ENCODE results near the gene MLST8.

The MLST8 gene

GRCh38 chr16:2205104-2205966 lies at the start of gene MLST8:
Gene MLST8, plus strand, starts transcription at chr16:2205454. Its CDS starts 632 bp downstream, at chr16:2206086.
- DNase-seq (ENCODE audit: low read depth in 2 of 3, low spot score in 1 of 3) = peak; percentile 70 to 84 (median 73)

- DNase-seq (ENCODE audit: low read depth in 2 of 3, low spot score in 1 of 3) = no peak
These were observed 49.0 kb upstream of the MLST8 start for GRCh38 chr16:2155977-2156848.

- no peak for DNase-seq (ENCODE audit: low read depth in 2 of 3, low spot score in 1 of 3)
These were observed 48.4 kb upstream of the MLST8 start for GRCh38 chr16:2156849-2157224.

- no peak for DNase-seq (ENCODE audit: low read depth in 2 of 3, low spot score in 1 of 3)
These were observed 47.6 kb upstream of the MLST8 start for GRCh38 chr16:2157480-2158261.

- no peak for DNase-seq (ENCODE audit: low read depth in 2 of 3, low spot score in 1 of 3)
These were observed 47.0 kb upstream of the MLST8 start for GRCh38 chr16:2158262-2158638.

GRCh38 chr16:2159175-2159838 lies 45.9 kb upstream of the MLST8 start:
- no peak for DNase-seq (ENCODE audit: low read depth in 2 of 3, low spot score in 1 of 3)

- no peak for DNase-seq (ENCODE audit: low read depth in 2 of 3, low spot score in 1 of 3)
These were observed 44.2 kb upstream of the MLST8 start for GRCh38 chr16:2160915-2161551.

- DNase-seq (ENCODE audit: low read depth in 2 of 3, low spot score in 1 of 3) = no peak
These were observed 43.3 kb upstream of the MLST8 start for GRCh38 chr16:2161911-2162310.

- DNase-seq (ENCODE audit: low read depth in 2 of 3, low spot score in 1 of 3) = no peak
These were observed 42.6 kb upstream of the MLST8 start for GRCh38 chr16:2162676-2163118.

GRCh38 chr16:2163211-2163881 lies 41.9 kb upstream of the MLST8 start:
- no peak for DNase-seq (ENCODE audit: low read depth in 2 of 3, low spot score in 1 of 3)

- DNase-seq (ENCODE audit: low read depth in 2 of 3, low spot score in 1 of 3) = no peak
These were observed 39.4 kb upstream of the MLST8 start for GRCh38 chr16:2165861-2166260.

GRCh38 chr16:2166263-2167067 lies 38.8 kb upstream of the MLST8 start:
- no peak for DNase-seq (ENCODE audit: low read depth in 2 of 3, low spot score in 1 of 3)

GRCh38 chr16:2167068-2167638 lies 38.1 kb upstream of the MLST8 start:
- no peak for DNase-seq (ENCODE audit: low read depth in 2 of 3, low spot score in 1 of 3)

- DNase-seq (ENCODE audit: low read depth in 2 of 3, low spot score in 1 of 3) = no peak
These were observed 35.2 kb upstream of the MLST8 start for GRCh38 chr16:2170080-2170479.

- DNase-seq (ENCODE audit: low read depth in 2 of 3, low spot score in 1 of 3) = no peak
These were observed 34.4 kb upstream of the MLST8 start for GRCh38 chr16:2170587-2171435.

GRCh38 chr16:2171601-2172178 lies 33.6 kb upstream of the MLST8 start:
- no peak for DNase-seq (ENCODE audit: low read depth in 2 of 3, low spot score in 1 of 3)

GRCh38 chr16:2172688-2173335 lies 32.4 kb upstream of the MLST8 start:
- no peak for DNase-seq (ENCODE audit: low read depth in 2 of 3, low spot score in 1 of 3)
